Tongue (tissue), 2 donors: ENCODE measurements around the gene PTPRT. TPM values are rescaled to one million over a fixed set of nuclear protein-coding genes. Genes with fewer than 3 reads are reported as not detected.

Source experiments
- DNase-seq: peaks from one replicate; pipeline ENCODE4 v3.0.0-alpha.2; 2015
- total RNA-seq: library from RNA; depleted of rRNA; stranded (reverse); fragments of >200 nt; gene quantifications from one replicate; pipeline ENCODE4 v1.2.3, GENCODE V29; 2014

Gene PTPRT
- total RNA-seq, 1 donor from 2014 or later, result 0.92 TPM

DNA sequence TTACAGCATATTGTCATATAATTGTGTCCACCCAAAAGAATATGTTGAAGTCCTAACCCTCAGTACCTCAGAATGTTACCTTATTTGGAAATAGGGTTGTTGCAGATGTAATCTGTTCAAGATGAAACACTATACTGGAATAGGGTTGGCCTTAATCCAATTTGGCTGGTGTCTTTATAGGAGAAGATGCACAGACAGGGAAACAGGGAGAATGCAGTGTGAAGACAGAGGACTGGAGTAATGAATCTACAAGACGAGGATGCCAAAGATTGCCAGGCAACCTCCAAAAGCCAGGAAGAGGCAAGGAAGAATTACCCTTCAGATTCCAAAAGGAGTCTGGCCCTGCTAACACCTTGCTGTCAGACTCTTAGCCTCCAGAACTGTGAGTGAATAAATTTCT lies 482.9 kb downstream of the PTPRT start:
- DNase-seq, result peak; percentile 30

GRCh38 chr20:42705550-42705949 lies 484.2 kb downstream of the PTPRT start:
- no peak for DNase-seq

GRCh38 chr20:42703744-42704143 lies 486.0 kb downstream of the PTPRT start:
- DNase-seq, result no peak

GRCh38 chr20:42701948-42702347 lies 487.8 kb downstream of the PTPRT start:
- DNase-seq, result no peak

DNA sequence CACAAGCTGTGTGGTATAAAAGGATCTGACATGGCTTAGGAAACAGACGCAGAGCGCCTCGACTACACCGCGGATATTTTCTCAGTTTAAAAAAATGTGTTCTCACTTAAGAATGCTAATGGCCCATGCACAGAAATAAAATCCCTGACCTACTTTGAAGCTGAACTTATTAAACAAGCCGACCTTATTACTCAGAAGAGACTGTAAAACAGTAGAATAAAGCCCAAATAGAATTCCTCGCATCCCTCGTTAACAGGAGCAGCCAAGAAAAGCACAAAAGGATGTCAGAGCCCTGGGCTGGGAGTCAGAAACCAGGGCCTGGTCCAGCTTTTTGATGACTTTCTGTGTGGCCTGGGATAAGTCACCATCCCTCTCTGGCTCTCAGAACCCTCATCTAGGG lies 489.3 kb downstream of the PTPRT start:
- DNase-seq, result no peak

DNA sequence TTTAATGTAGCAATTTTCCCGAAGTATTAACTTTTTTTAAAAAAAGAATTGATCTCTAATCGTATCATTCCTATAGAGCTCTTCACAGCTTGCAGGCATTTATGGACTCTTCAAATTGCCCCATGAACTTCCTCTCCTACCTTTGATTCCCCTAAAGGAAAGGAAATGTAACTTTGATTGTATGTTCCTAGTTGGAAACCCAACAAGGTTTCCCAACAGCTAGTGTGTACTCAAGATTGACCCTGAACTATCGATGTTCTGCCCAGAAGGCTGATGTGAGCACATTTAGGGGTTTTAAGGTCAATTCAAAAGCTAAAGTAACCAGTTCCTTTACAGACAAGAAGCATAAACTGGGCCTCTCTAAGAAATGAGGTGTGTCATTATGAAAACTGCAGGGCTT lies 491.7 kb downstream of the PTPRT start:
- no peak for DNase-seq

GRCh38 chr20:42690842-42691437 lies 498.8 kb downstream of the PTPRT start:
- DNase-seq, result no peak

GRCh38 chr20:42688576-42688975 lies 501.1 kb downstream of the PTPRT start:
- DNase-seq, result peak; percentile 50

DNA sequence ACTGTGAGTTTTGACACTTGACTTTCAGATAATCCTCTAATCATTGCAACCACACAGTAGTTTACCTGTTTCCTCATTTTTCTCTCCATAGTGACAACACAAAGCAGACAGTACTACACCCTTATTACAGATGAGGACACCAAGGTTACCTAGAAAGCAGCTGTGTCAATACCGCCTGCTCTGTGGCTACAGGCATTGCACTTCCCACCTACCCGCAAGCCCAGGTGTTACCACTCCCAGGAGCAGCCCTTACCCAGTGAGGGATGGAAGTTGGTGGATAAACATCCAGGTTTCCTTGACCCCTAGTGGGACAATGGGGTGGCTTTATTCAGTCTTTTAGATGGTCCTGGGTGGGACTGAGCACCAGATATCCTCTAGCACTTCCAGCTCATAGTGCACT lies 503.6 kb downstream of the PTPRT start:
- no peak for DNase-seq

DNA sequence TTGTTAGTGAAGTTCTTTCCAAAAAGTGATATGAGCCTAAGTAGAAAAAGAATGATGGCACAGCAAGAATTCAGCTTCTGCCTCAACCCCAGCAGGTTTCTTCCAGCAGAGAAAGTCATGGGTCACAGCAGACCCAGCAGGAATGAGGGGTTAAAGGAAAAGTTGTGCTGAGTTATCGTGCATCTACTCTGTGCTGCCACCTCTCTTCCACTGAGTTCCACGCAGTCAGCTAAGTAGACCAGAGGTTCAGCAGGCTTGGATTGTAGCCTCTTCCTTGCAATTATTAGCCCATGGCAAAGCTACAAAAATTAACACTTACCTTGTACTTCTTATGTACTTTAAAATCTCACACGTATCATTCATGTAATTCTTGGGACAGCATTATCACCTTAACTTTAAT lies 510.8 kb downstream of the PTPRT start:
- DNase-seq, result no peak

GRCh38 chr20:42656130-42656529 lies 533.6 kb downstream of the PTPRT start:
- DNase-seq, result no peak

GRCh38 chr20:42652266-42652665 lies 537.4 kb downstream of the PTPRT start:
- DNase-seq, result peak; percentile 1

- no peak for DNase-seq
These were observed 539.4 kb downstream of the PTPRT start for GRCh38 chr20:42650191-42650746.

DNA sequence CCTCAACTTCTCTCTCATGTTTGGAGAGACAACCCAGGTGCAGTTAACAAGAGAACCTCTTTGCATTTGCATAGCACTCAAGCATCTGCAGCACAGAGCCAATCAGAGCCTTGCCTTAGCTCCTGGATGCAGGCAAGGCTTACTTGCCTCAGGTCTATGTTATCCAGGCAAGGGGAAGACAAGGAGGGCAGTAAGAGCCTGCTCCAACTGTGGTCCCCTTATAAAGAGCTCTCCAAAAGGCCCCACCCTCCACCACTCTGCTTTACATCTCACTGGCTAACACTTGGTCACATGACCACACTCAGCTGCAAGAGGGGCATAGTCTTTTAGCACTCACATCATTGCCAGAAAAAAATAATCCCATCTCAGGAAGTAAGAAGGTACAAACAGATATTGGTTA lies 540.0 kb downstream of the PTPRT start:
- DNase-seq, result no peak

DNA sequence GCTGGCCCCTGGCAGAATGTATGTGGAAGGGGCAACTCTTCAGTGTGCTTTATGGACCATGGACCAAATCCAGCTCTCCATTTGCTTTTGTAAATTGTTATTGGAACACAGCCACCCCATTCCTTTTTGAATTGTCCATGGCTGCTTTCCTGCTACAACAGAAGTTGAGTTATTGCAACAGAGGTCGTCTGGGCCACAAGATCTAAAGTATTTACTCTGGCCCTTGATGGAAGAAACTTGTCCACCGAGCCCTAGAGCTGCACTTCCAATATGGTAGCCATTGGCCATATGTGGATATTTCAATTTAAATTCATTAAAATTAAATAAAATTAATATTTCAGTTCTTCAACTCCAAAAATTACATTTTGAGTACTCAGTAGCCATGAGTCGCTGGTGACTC lies 543.5 kb downstream of the PTPRT start:
- no peak for DNase-seq

GRCh38 chr20:42641886-42642285 lies 547.8 kb downstream of the PTPRT start:
- DNase-seq, result peak; percentile 15

GRCh38 chr20:42639140-42639539 lies 550.6 kb downstream of the PTPRT start:
- DNase-seq, result no peak

DNA sequence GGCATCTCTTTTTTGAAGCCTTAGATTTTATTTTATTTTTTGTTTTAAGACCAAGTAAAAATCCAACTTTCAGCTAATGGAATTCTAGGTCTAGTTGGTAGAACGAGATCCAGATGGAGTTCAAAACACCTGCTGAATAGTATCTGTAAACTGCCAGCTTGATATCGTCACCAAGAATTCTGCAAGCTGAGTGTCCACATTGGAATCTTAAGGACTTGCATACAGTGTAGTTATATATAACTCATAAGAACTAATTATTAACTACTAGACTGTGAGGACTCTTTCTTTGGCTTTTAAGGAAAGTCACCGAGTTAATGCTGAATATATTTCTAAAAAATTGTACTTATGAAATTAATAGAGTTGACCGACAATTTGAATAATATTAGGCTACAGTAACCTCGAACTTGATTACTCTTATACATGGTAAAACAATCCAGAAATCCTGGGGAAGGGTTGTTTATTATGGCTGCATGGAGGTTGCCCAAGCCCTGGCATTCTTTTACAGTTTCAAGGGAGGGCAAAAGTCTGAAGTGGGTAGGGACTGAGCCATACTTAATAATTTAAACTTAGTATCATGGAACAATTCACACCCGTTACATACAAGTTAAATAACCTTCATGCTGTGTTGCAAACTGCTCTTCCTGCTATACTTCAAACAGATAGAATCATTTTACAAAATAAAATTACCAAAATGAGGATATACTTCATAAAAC lies 553.9 kb downstream of the PTPRT start:
- DNase-seq, result peak; percentile 27

GRCh38 chr20:42634156-42634555 lies 555.5 kb downstream of the PTPRT start:
- DNase-seq, result no peak

GRCh38 chr20:42628683-42629082 lies 561.0 kb downstream of the PTPRT start:
- no peak for DNase-seq

DNA sequence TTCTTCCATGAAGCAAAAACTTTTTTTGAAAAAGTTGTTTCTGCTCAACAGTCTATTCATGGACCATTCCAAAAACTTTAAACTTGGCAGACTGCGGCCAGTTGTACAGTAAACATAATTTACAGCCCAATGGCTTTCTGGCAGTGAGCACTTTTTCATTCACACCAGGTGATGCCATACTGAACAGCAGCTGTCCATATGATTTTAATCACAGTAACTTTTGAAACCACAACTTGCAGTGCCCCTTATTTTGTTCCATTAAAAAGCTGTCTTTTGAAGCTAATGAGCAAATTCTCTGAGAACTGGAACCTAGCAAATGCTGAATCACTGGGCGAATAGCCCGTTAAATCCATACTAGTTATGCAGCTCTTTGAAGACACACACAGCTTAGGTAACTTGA lies 576.6 kb downstream of the PTPRT start:
- peak; percentile 94 for DNase-seq

- DNase-seq, result peak; percentile 93
These were observed 577.5 kb downstream of the PTPRT start for GRCh38 chr20:42611889-42612837.

- DNase-seq, result no peak
These were observed 578.3 kb downstream of the PTPRT start for GRCh38 chr20:42611423-42611822.
